Nephron (organoid): ENCODE results near the gene S100A5.
A peak's percentile ranks its signal among the peaks of the same experiment; 100 is the strongest.

ENCODE experiments used
- H3K27ac Mint-ChIP-seq, 3 experiments: 2 replicates each; pipeline ENCODE4 v1.8.0; 2020; ENCODE audit warnings: mixed read lengths in 3 of 3, mild to moderate bottlenecking in 2 of 3, moderate library complexity in 1 of 3
- H3K27me3 Mint-ChIP-seq: 2 replicates; pipeline ENCODE4 v1.8.0; 2021; ENCODE audit warnings: low read depth, mild to moderate bottlenecking, moderate library complexity, mixed read lengths
- H3K36me3 Mint-ChIP-seq: 2 replicates; pipeline ENCODE4 v1.8.0; 2020; ENCODE audit warnings: low read depth, mixed read lengths
- H3K4me1 Mint-ChIP-seq: 2 replicates; pipeline ENCODE4 v1.8.0; 2020; ENCODE audit warnings: mixed read lengths
- H3K4me3 Mint-ChIP-seq, 3 experiments: 2 replicates each; pipeline ENCODE4 v1.8.0; 2020; ENCODE audit warnings: mild to moderate bottlenecking in 3 of 3, mixed read lengths in 3 of 3, moderate library complexity in 2 of 3
- H3K9me3 Mint-ChIP-seq: 2 replicates; pipeline ENCODE4 v1.8.0; 2020; ENCODE audit warnings: mixed read lengths
- CTCF ChIP-seq, 3 experiments: fragments of 200-600 bp; sonication (generic); IDR thresholded peaks; one replicate each; pipeline ENCODE4 v1.5.0; 2021; ENCODE audit warnings: antibody characterized with exemption in 3 of 3; ENCODE audit not compliant: unreplicated experiment in 3 of 3

The S100A5 gene

GRCh38 chr1:153573351-153573750 is 32.6 kb upstream of the S100A5 start:
- TF ChIP-seq CTCF (IDR thresholded peaks at IDR 0.05; ENCODE audit: unreplicated experiment in 3 of 3) = no peak
- H3K4me3 Mint-ChIP-seq = no peak overlapping the region
- H3K4me1 Mint-ChIP-seq = peaks cover 22% of the 10 kb centered on the region
- H3K27me3 Mint-ChIP-seq = peaks cover 3% of the 10 kb centered on the region
- H3K36me3 Mint-ChIP-seq = no peaks in the 10 kb centered on the region
- H3K9me3 Mint-ChIP-seq = no peaks in the 10 kb centered on the region
- no peak overlapping the region for H3K27ac Mint-ChIP-seq

GRCh38 chr1:153572569-153573015 is 31.9 kb upstream of the S100A5 start:
- Mint-ChIP-seq H3K36me3 (no peaks in the 10 kb centered on the region), H3K9me3 (no peaks in the 10 kb centered on the region), H3K4me1 (peaks cover 29% of the 10 kb centered on the region), H3K27me3 (peaks cover 3% of the 10 kb centered on the region), H3K4me3 (no peak overlapping the region), H3K27ac (peak overlapping the region in 2 of 3 experiments; percentile 22 to 58)
- TF ChIP-seq CTCF (IDR thresholded peaks at IDR 0.05; ENCODE audit: unreplicated experiment in 3 of 3) = peak; percentile 66 to 75 (median 67)

GRCh38 chr1:153571706-153572105 is 31.0 kb upstream of the S100A5 start:
- peaks cover 3% of the 10 kb centered on the region for H3K27me3 Mint-ChIP-seq
- no peak overlapping the region for H3K27ac Mint-ChIP-seq
- TF ChIP-seq CTCF (IDR thresholded peaks at IDR 0.05; ENCODE audit: unreplicated experiment in 3 of 3) = no peak
- H3K36me3 Mint-ChIP-seq = no peaks in the 10 kb centered on the region
- peaks cover 37% of the 10 kb centered on the region for H3K4me1 Mint-ChIP-seq
- H3K9me3 Mint-ChIP-seq = no peaks in the 10 kb centered on the region
- no peak overlapping the region for H3K4me3 Mint-ChIP-seq

GRCh38 chr1:153570874-153571273 is 30.1 kb upstream of the S100A5 start:
- Mint-ChIP-seq H3K27ac (peak overlapping the region in 1 of 3 experiments; percentile 6), H3K9me3 (no peaks in the 10 kb centered on the region), H3K4me1 (peaks cover 45% of the 10 kb centered on the region), H3K27me3 (peaks cover 3% of the 10 kb centered on the region), H3K4me3 (no peak overlapping the region), H3K36me3 (no peaks in the 10 kb centered on the region)
- TF ChIP-seq CTCF (IDR thresholded peaks at IDR 0.05; ENCODE audit: unreplicated experiment in 3 of 3) = no peak

GRCh38 chr1:153569465-153569864 is 28.7 kb upstream of the S100A5 start:
- H3K27me3 Mint-ChIP-seq = peaks cover 3% of the 10 kb centered on the region
- H3K9me3 Mint-ChIP-seq = no peaks in the 10 kb centered on the region
- no peaks in the 10 kb centered on the region for H3K36me3 Mint-ChIP-seq
- peak overlapping the region; percentile 3 to 48 (median 35) for H3K4me3 Mint-ChIP-seq
- no peak for TF ChIP-seq CTCF (IDR thresholded peaks at IDR 0.05; ENCODE audit: unreplicated experiment in 3 of 3)
- peaks cover 53% of the 10 kb centered on the region for H3K4me1 Mint-ChIP-seq
- H3K27ac Mint-ChIP-seq = peak overlapping the region; percentile 19 to 97 (median 86)

- Mint-ChIP-seq H3K36me3 (no peaks in the 10 kb centered on the region), H3K27me3 (peaks cover 3% of the 10 kb centered on the region), H3K27ac (peak overlapping the region; percentile 94 to 99 (median 97)), H3K4me3 (peak overlapping the region; percentile 33 to 67 (median 46)), H3K9me3 (no peaks in the 10 kb centered on the region), H3K4me1 (peaks cover 57% of the 10 kb centered on the region)
- peak; percentile 98 to 99 (median 98) for TF ChIP-seq CTCF (IDR thresholded peaks at IDR 0.05; ENCODE audit: unreplicated experiment in 3 of 3)
These were observed 27.8 kb upstream of the S100A5 start for GRCh38 chr1:153568367-153569099.
